GM12891 (cell line): ENCODE data around the gene RTKN2.

Experiments
- POLR2A ChIP-seq: IDR thresholded peaks from 2 replicates; pipeline ENCODE4 v1.6.1; 2011; ENCODE audit warnings: low read depth, low read length, control low read depth
- POLR2AphosphoS5 ChIP-seq: IDR thresholded peaks from 2 replicates; pipeline ENCODE4 v1.6.1; 2011; ENCODE audit warnings: low read depth, low read length, control low read depth
- TAF1 ChIP-seq: IDR thresholded peaks from 2 replicates; pipeline ENCODE4 v1.6.1; 2011; ENCODE audit warnings: low read depth, low read length, control low read depth

DNA sequence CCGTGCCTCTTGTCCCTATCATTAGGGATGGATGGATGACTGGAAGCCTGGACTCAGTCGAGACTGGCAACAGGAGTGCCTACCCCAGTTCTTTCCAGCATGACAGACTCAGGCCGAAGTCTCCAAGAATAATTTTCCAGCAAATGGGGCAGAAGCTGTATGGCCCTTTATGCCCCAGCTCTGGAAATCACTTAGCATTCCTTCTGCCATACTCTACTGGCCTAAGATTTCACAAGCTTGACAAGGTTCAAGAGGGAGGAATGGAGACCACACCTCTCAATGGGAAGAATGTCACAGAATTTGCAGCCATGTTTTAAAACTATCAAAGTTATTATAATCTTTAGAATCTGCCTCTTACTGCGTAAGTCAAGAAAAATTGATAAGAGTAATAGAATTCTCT, 39.0 kb upstream of the RTKN2 start:
- no peak for TF ChIP-seq POLR2A
- no peak for TF ChIP-seq POLR2AphosphoS5
- no peak for TF ChIP-seq TAF1
